Measurements from ENCODE around the gene KMT5B. TPM values are rescaled to one million over a fixed set of nuclear protein-coding genes. Genes with fewer than 3 reads are reported as not detected.

Gene KMT5B
- total RNA-seq, 1 experiment from 2014 or later, result 43.8 TPM

GRCh38 chr11:68148879-68149278 lies 64.2 kb downstream of the KMT5B start:
- Mint-ChIP-seq H3K27ac (no peak overlapping the region), H3K36me3 (no peaks in the 10 kb centered on the region), H3K4me1 (0 out of 2 replicates have a peak, but pooled peaks cover 3% of the 10 kb centered on the region), H3K9me3 (no peaks in the 10 kb centered on the region), H3K4me3 (no peak overlapping the region), H3K27me3 (ENCODE audit: low read depth) (no peaks in the 10 kb centered on the region; the same call in 1 of the 2 replicates)
- ChIA-PET CTCF (interaction anchor here (1.2 kb wide), 1 partner anchor 60 kb away, joined by 3 read pairs; no protein-coding TSS in a partner anchor), POLR2A (no interaction called here)
- TF ChIP-seq ZNF671 (CRISPR knock-in tag; IDR thresholded peaks at IDR 0.05) (no peak), ATF6 (CRISPR knock-in tag; IDR thresholded peaks at IDR 0.05) (no peak), ZNF512 (CRISPR knock-in tag; IDR thresholded peaks at IDR 0.05; ENCODE audit: borderline replicate concordance) (no peak), GRHL2 (CRISPR knock-in tag; IDR thresholded peaks at IDR 0.05; ENCODE audit: insufficient replicate concordance, severe bottlenecking) (no peak), ETV6 (CRISPR knock-in tag; IDR thresholded peaks at IDR 0.05) (no peak), USF2 (CRISPR knock-in tag; IDR thresholded peaks at IDR 0.05) (no peak), HMGA2 (CRISPR knock-in tag; IDR thresholded peaks at IDR 0.05) (no peak), SMAD4 (CRISPR knock-in tag; IDR thresholded peaks at IDR 0.05) (no peak), ERG (CRISPR knock-in tag; IDR thresholded peaks at IDR 0.05) (no peak)
- DNase-seq (ENCODE audit: low spot score), result no peak
- ATAC-seq, result no peak

- DNase-seq (ENCODE audit: low spot score) (no peak), ATAC-seq (no peak)
- Mint-ChIP-seq H3K4me1 (0 out of 2 replicates have a peak, but pooled peaks cover 3% of the 10 kb centered on the region), H3K27ac (no peak overlapping the region), H3K9me3 (no peaks in the 10 kb centered on the region), H3K36me3 (no peaks in the 10 kb centered on the region), H3K27me3 (ENCODE audit: low read depth) (no peaks in the 10 kb centered on the region; the same call in 1 of the 2 replicates), H3K4me3 (no peak overlapping the region)
- no peak for TF ChIP-seq ZNF138 (CRISPR knock-in tag; conservative IDR thresholded peaks at IDR 0.05)
- ChIA-PET CTCF (interaction anchor here (0.6 kb wide), 1 partner anchor 14 kb away, joined by 3 read pairs; no protein-coding TSS in a partner anchor), POLR2A (no interaction called here)
Measured at GRCh38 chr11:68148071-68148805, 64.9 kb downstream of the KMT5B start.

- Mint-ChIP-seq H3K27me3 (ENCODE audit: low read depth) (no peaks in the 10 kb centered on the region), H3K9me3 (no peaks in the 10 kb centered on the region), H3K36me3 (no peaks in the 10 kb centered on the region), H3K4me3 (no peak overlapping the region), H3K4me1 (0 out of 2 replicates have a peak, but pooled peaks cover 3% of the 10 kb centered on the region), H3K27ac (no peak overlapping the region)
- ATAC-seq (no peak), DNase-seq (ENCODE audit: low spot score) (no peak)
- TF ChIP-seq USF1 (CRISPR knock-in tag; IDR thresholded peaks at IDR 0.05) (no peak), ZNF281 (CRISPR knock-in tag; IDR thresholded peaks at IDR 0.05) (no peak), MYBL2 (CRISPR knock-in tag; IDR thresholded peaks at IDR 0.05) (no peak), FOXK1 (CRISPR knock-in tag; IDR thresholded peaks at IDR 0.05) (no peak), PREB (CRISPR knock-in tag; IDR thresholded peaks at IDR 0.05; ENCODE audit: borderline replicate concordance) (no peak), GABPB1 (CRISPR knock-in tag; IDR thresholded peaks at IDR 0.05) (peak; percentile 67), RELA (CRISPR knock-in tag; IDR thresholded peaks at IDR 0.05; ENCODE audit: borderline replicate concordance) (no peak), NR3C1 (CRISPR knock-in tag; conservative IDR thresholded peaks at IDR 0.05; ENCODE audit: low read depth) (no peak)
- CTCF ChIA-PET, result no interaction called here
- POLR2A ChIA-PET, result no interaction called here
Measured at GRCh38 chr11:68146704-68147474, 66.2 kb downstream of the KMT5B start.
